Keratinocyte (primary cell): ENCODE data around the gene CNGA3. TPM values are rescaled to one million over a fixed set of nuclear protein-coding genes. Genes with fewer than 3 reads are reported as not detected.

Experiments used
- DNase-seq: peaks from one replicate; pipeline ENCODE4 v3.0.0-alpha.2; 2011; ENCODE audit warnings: low read depth, missing footprints, low spot score
- FAIRE-seq: peaks from 2 replicates; lab custom pipeline; 2011; peaks lifted over from hg19 to GRCh38; lab: Jason Lieb, UNC
- H2AFZ ChIP-seq: 2 replicates; pipeline ENCODE4 v1.6.0; 2012; ENCODE audit warnings: low read length, control low read depth, inconsistent platforms; ENCODE audit not compliant: control insufficient read depth
- H3K27ac ChIP-seq: 2 replicates; pipeline ENCODE4 v1.5.1; 2011; ENCODE audit warnings: low read length; ENCODE audit not compliant: control insufficient read depth, insufficient read depth
- H3K27me3 ChIP-seq: 3 replicates; pipeline ENCODE4 v1.6.0; 2011; ENCODE audit warnings: low read length; ENCODE audit not compliant: control insufficient read depth, insufficient read depth; ENCODE audit errors: extremely low read depth
- H3K36me3 ChIP-seq, 2 experiments: 2 replicates in 1 of 2; 3 replicates in 1 of 2; pipeline ENCODE4 v1.5.1; 2011; ENCODE audit warnings: low read length in 2 of 2, mild to moderate bottlenecking in 1 of 2; ENCODE audit not compliant: control insufficient read depth in 2 of 2, insufficient read depth in 2 of 2; ENCODE audit errors: extremely low read depth in 1 of 2
- H3K4me1 ChIP-seq: 3 replicates; pipeline ENCODE4 v1.5.1; 2011; ENCODE audit warnings: low read length; ENCODE audit not compliant: control insufficient read depth, insufficient read depth; ENCODE audit errors: extremely low read depth
- H3K4me2 ChIP-seq: 3 replicates; pipeline ENCODE4 v1.6.0; 2011; ENCODE audit warnings: low read depth, low read length; ENCODE audit not compliant: control insufficient read depth, insufficient read depth; ENCODE audit errors: extremely low read depth
- H3K4me3 ChIP-seq, 3 experiments: fragments of 200-600 bp in 1 of 3; sonication (generic) in 1 of 3; 2 replicates in 2 of 3; 3 replicates in 1 of 3; pipeline ENCODE4 v1.5.1; 2011 to 2016; ENCODE audit warnings: low read length in 3 of 3, mild to moderate bottlenecking in 3 of 3, control low read depth in 2 of 3, inconsistent platforms in 1 of 3, low read depth in 1 of 3, mixed read lengths in 1 of 3, mixed run types in 1 of 3, moderate library complexity in 1 of 3; ENCODE audit not compliant: control insufficient read depth in 2 of 3, insufficient read depth in 2 of 3; ENCODE audit errors: extremely low read depth in 1 of 3
- H3K79me2 ChIP-seq: 2 replicates; pipeline ENCODE4 v1.6.0; 2012; ENCODE audit warnings: low read length; ENCODE audit not compliant: control insufficient read depth, insufficient read depth
- H3K9ac ChIP-seq: 3 replicates; pipeline ENCODE4 v1.6.0; 2011; ENCODE audit warnings: low read length; ENCODE audit not compliant: control insufficient read depth, insufficient read depth; ENCODE audit errors: extremely low read depth
- H3K9me1 ChIP-seq: 3 replicates; pipeline ENCODE4 v1.6.0; 2011; ENCODE audit warnings: low read length; ENCODE audit not compliant: control insufficient read depth, insufficient read depth; ENCODE audit errors: extremely low read depth
- H3K9me3 ChIP-seq: 2 replicates; pipeline ENCODE4 v1.5.1; 2012; ENCODE audit warnings: low read depth, low read length; ENCODE audit not compliant: control insufficient read depth
- H4K20me1 ChIP-seq: 3 replicates; pipeline ENCODE4 v1.6.0; 2011; ENCODE audit warnings: low read length; ENCODE audit not compliant: control insufficient read depth, insufficient read depth; ENCODE audit errors: extremely low read depth
- EZH2 ChIP-seq: IDR thresholded peaks from one replicate; pipeline ENCODE4 v1.6.1; 2012; ENCODE audit warnings: inconsistent platforms, mild to moderate bottlenecking, low read length, moderate library complexity
- dilution Hi-C: fragments of 300-500 bp; cut with MboI; formaldehyde crosslinking; loops from one replicate; pipeline ENCODE4 v1.7.0; 2020; ENCODE audit warnings: low sequenced_read_pairs; ENCODE audit not compliant: extremely low pct_ligation_motif_present
- polyA plus RNA-seq, 5 experiments: library from polyadenylated mRNA; depleted of rRNA in 3 of 5; stranded (reverse) in 3 of 5; stranded (forward) in 1 of 5; unstranded in 1 of 5; fragments of >200 nt; gene quantifications; 1 replicate in 1 of 5; 2 replicates in 3 of 5; 3 replicates in 1 of 5; pipeline versions ENCODE4 v1.2.1 to v1.2.3, GENCODE V29; 2011 to 2012; ENCODE audit warnings: missing spikeins in 2 of 5, low read depth in 1 of 5, low replicate concordance in 1 of 5
- TF ChIP-seq, protein P1 (sequence below), 3 experiments: IDR thresholded peaks in 1 of 3; conservative IDR thresholded peaks in 1 of 3; optimal IDR thresholded peaks in 1 of 3; 2 replicates in 2 of 3; 3 replicates in 1 of 3; pipeline versions ENCODE3 to v1.5.1; 2011; ENCODE audit warnings: low read length in 3 of 3, mild to moderate bottlenecking in 3 of 3, moderate library complexity in 2 of 3, control low read depth in 1 of 3, inconsistent platforms in 1 of 3; ENCODE audit not compliant: insufficient read depth in 2 of 3; ENCODE audit errors: extremely low read depth in 1 of 3

The CNGA3 gene
- polyA plus RNA-seq, 1 donor (not counting 4 experiments of a cell fraction or from before 2014, with no cell fraction given), result 0.01 TPM

DNA sequence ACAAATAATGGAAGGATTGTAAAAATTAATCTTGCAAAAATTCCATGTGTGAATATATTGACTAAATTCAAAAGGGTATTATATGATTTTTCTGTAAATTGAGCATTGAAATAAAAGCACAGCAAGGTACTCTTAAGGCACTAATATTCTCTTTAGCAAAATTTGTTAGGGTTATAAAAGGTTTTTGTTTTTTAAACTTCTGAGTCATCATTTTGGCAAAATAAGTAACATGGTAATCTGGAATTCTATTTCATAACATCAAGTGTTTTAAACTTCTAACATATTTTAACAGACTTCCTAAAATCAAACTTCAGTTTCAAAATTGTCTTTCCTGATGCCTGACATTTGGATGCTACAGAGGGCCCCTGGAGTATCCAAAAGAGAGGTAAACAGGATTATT, 85.9 kb downstream of the CNGA3 start:
- Histone ChIP-seq H3K4me2 (no peak overlapping the region), H3K79me2 (no peaks in the 10 kb centered on the region), H2AFZ (no peak overlapping the region), H3K4me3 (no peak overlapping the region), H3K27ac (no peak overlapping the region), H3K36me3 (no peaks in the 10 kb centered on the region), H4K20me1 (no peaks in the 10 kb centered on the region), H3K4me1 (no peaks in the 10 kb centered on the region), H3K9me1 (no peaks in the 10 kb centered on the region), H3K9ac (no peak overlapping the region), H3K9me3 (peaks cover 3% of the 10 kb centered on the region), H3K27me3 (no peaks in the 10 kb centered on the region)
- DNase-seq (no peak), FAIRE-seq (no peak)
- TF ChIP-seq, protein P1, sequence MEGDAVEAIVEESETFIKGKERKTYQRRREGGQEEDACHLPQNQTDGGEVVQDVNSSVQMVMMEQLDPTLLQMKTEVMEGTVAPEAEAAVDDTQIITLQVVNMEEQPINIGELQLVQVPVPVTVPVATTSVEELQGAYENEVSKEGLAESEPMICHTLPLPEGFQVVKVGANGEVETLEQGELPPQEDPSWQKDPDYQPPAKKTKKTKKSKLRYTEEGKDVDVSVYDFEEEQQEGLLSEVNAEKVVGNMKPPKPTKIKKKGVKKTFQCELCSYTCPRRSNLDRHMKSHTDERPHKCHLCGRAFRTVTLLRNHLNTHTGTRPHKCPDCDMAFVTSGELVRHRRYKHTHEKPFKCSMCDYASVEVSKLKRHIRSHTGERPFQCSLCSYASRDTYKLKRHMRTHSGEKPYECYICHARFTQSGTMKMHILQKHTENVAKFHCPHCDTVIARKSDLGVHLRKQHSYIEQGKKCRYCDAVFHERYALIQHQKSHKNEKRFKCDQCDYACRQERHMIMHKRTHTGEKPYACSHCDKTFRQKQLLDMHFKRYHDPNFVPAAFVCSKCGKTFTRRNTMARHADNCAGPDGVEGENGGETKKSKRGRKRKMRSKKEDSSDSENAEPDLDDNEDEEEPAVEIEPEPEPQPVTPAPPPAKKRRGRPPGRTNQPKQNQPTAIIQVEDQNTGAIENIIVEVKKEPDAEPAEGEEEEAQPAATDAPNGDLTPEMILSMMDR (optimal IDR thresholded peaks at IDR 0.05 in 1 of 3, IDR thresholded peaks at IDR 0.05 in 1 of 3, conservative IDR thresholded peaks at IDR 0.05 in 1 of 3; ENCODE audit: extremely low read depth in 1 of 3, insufficient read depth in 2 of 3, low read length in 3 of 3), result no peak
- no peak for TF ChIP-seq EZH2
- dilution Hi-C loops, result no loop called here

GRCh38 chr2:98433363-98433964, 87.2 kb downstream of the CNGA3 start:
- Histone ChIP-seq H3K79me2 (no peaks in the 10 kb centered on the region), H4K20me1 (no peaks in the 10 kb centered on the region), H3K27ac (no peak overlapping the region), H3K9me1 (no peaks in the 10 kb centered on the region), H2AFZ (no peak overlapping the region), H3K9me3 (peaks cover 3% of the 10 kb centered on the region), H3K4me2 (no peak overlapping the region), H3K4me3 (no peak overlapping the region), H3K9ac (no peak overlapping the region), H3K36me3 (no peaks in the 10 kb centered on the region), H3K27me3 (no peaks in the 10 kb centered on the region), H3K4me1 (no peaks in the 10 kb centered on the region)
- TF ChIP-seq, protein P1 (optimal IDR thresholded peaks at IDR 0.05 in 1 of 3, IDR thresholded peaks at IDR 0.05 in 1 of 3, conservative IDR thresholded peaks at IDR 0.05 in 1 of 3; ENCODE audit: extremely low read depth in 1 of 3, insufficient read depth in 2 of 3, low read length in 3 of 3), result no peak
- TF ChIP-seq EZH2, result no peak
- no peak for DNase-seq
- dilution Hi-C loops, result no loop called here
- FAIRE-seq, result no peak
